ENCODE measurements around the gene ZNF341. TPM values are rescaled to one million over a fixed set of nuclear protein-coding genes. Genes with fewer than 3 reads are reported as not detected.

Gene ZNF341
- total and polyA plus RNA-seq, 7 donors = 1.2 to 7.9 (median 2.5) TPM

GRCh38 chr20:33719277-33719988, 12.4 kb upstream of the ZNF341 start:
- 41 to 56% methylated on average over 13 of the region's 13 CpGs for WGBS, 2 donors
- peak overlapping the region; percentile 77 to 83 (median 80) for H3K27ac ChIP-seq
- H3K4me3 ChIP-seq = peak overlapping the region; percentile 71 to 90 (median 77)
- intact Hi-C loops (cut with DNase I) = no loop called here
- no peaks in the 10 kb centered on the region for H3K9me3 ChIP-seq
- H3K36me3 ChIP-seq = peaks cover 0 to 5% (median 0%) of the 10 kb centered on the region in 4 donors
- TF ChIP-seq CTCF (IDR thresholded peaks at IDR 0.05) (no peak), POLR2AphosphoS5 (IDR thresholded peaks at IDR 0.05) (no peak), EP300 (IDR thresholded peaks at IDR 0.05) (no peak), POLR2A (IDR thresholded peaks at IDR 0.05) (no peak)
- peaks cover 0 to 15% (median 11%) of the 10 kb centered on the region in 4 donors for H3K4me1 ChIP-seq
- no peak for DNase-seq
- H3K27me3 ChIP-seq = no peaks in the 10 kb centered on the region

GRCh38 chr20:33719989-33720709, 11.6 kb upstream of the ZNF341 start, which contains the start of gene PXMP4:
Gene PXMP4 (minus strand): TSS chr20:33720310. CDS start chr20:33720207, 103 bp downstream.
- H3K4me3 ChIP-seq = peak within 1 kb of the TSS; percentile 71 to 90 (median 77)
- H3K9me3 ChIP-seq = no peaks in the 10 kb centered on the region
- no peaks in the 10 kb centered on the region for H3K27me3 ChIP-seq
- intact Hi-C loops (cut with DNase I) = no loop called here
- peak; percentile 97 for DNase-seq
- 3% methylated on average over 46 of the region's 46 CpGs for WGBS, 2 donors
- no peak for TF ChIP-seq POLR2A (IDR thresholded peaks at IDR 0.05)
- TF ChIP-seq CTCF (IDR thresholded peaks at IDR 0.05) = no peak
- peak; percentile 57 to 88 (median 80) for TF ChIP-seq POLR2AphosphoS5 (IDR thresholded peaks at IDR 0.05)
- TF ChIP-seq EP300 (IDR thresholded peaks at IDR 0.05) = no peak
- H3K36me3 ChIP-seq = no peaks in the 10 kb centered on the region
- peak within 1 kb of the TSS; percentile 77 to 83 (median 80) for H3K27ac ChIP-seq
- H3K4me1 ChIP-seq = peaks cover 0 to 15% (median 11%) of the 10 kb centered on the region in 4 donors

- H3K27ac ChIP-seq = no peak overlapping the region
- DNase-seq = no peak
- H3K27me3 ChIP-seq = no peaks in the 10 kb centered on the region
- 91 to 94% methylated on average over 11 of the region's 11 CpGs for WGBS, 2 donors
- H3K4me1 ChIP-seq = peaks cover 0 to 15% (median 11%) of the 10 kb centered on the region in 4 donors
- H3K9me3 ChIP-seq = no peaks in the 10 kb centered on the region
- no peaks in the 10 kb centered on the region for H3K36me3 ChIP-seq
- intact Hi-C loops (cut with DNase I) = no loop called here
- no peak overlapping the region for H3K4me3 ChIP-seq
- no peak for TF ChIP-seq CTCF (IDR thresholded peaks at IDR 0.05)
- no peak for TF ChIP-seq POLR2A (IDR thresholded peaks at IDR 0.05)
- TF ChIP-seq EP300 (IDR thresholded peaks at IDR 0.05) = no peak
- TF ChIP-seq POLR2AphosphoS5 (IDR thresholded peaks at IDR 0.05) = no peak
These were observed 10.2 kb upstream of the ZNF341 start for GRCh38 chr20:33721391-33722140.

- TF ChIP-seq POLR2A (IDR thresholded peaks at IDR 0.05) (no peak), EP300 (IDR thresholded peaks at IDR 0.05) (no peak), POLR2AphosphoS5 (IDR thresholded peaks at IDR 0.05) (no peak), CTCF (IDR thresholded peaks at IDR 0.05) (no peak)
- WGBS, 2 donors = 83 to 90% methylated on average over 14 of the region's 14 CpGs
These were observed 7.2 kb upstream of the ZNF341 start for GRCh38 chr20:33724439-33725094.

More at GRCh38 chr20:33724439-33725094, 7.2 kb upstream of the ZNF341 start:
- DNase-seq = no peak
- H3K9me3 ChIP-seq = no peaks in the 10 kb centered on the region
- H3K27ac ChIP-seq = no peak overlapping the region
- H3K4me3 ChIP-seq = no peak overlapping the region
- no peaks in the 10 kb centered on the region for H3K36me3 ChIP-seq
- peaks cover 0 to 7% (median 2%) of the 10 kb centered on the region in 4 donors for H3K4me1 ChIP-seq
- intact Hi-C loops (cut with DNase I) = no loop called here
- H3K27me3 ChIP-seq = no peaks in the 10 kb centered on the region

Measured in sigmoid colon (tissue), 7 donors.